Astrocyte (in vitro differentiated cells and primary cell): ENCODE results near the gene NSF.
"Not testable (repeated sequence)": the region's sequence is repeated elsewhere in the genome, so short reads cannot be mapped to it uniquely, and the experiment has no call there.

Source experiments
- CTCF ChIP-seq: IDR thresholded peaks from 2 replicates; pipeline ENCODE4 v1.5.1; 2011; ENCODE audit warnings: low read depth, mild to moderate bottlenecking, inconsistent platforms, low read length, moderate library complexity; ENCODE audit not compliant: insufficient read depth
- EZH2 ChIP-seq: IDR thresholded peaks from 2 replicates; pipeline ENCODE4 v1.6.1; 2012; ENCODE audit warnings: mild to moderate bottlenecking, low read length, inconsistent platforms; ENCODE audit not compliant: insufficient read depth

- TF ChIP-seq CTCF, EZH2: not testable (repeated sequence)
Observed at GRCh38 chr17:46632146-46632545, 41.7 kb downstream of the NSF start.
